GM12878 (cell line): Measurements from ENCODE around the gene NKAIN2.

Source experiments
- ATF3 ChIP-seq: IDR thresholded peaks from 2 replicates; pipeline ENCODE4 v1.6.1; 2011; ENCODE audit warnings: low read depth, mild to moderate bottlenecking, low read length, moderate library complexity, borderline replicate concordance; ENCODE audit errors: extremely low read depth
- CEBPB ChIP-seq, 2 experiments: fragments of 150-350 bp in 1 of 2; IDR thresholded peaks; 2 replicates each; pipeline ENCODE4 v1.6.1; 2012 to 2014; ENCODE audit warnings: low read depth in 2 of 2, low read length in 2 of 2, borderline replicate concordance in 1 of 2, inconsistent platforms in 1 of 2
- CREB1 ChIP-seq: IDR thresholded peaks from 2 replicates; pipeline ENCODE4 v1.6.1; 2012; ENCODE audit warnings: low read depth, mild to moderate bottlenecking, inconsistent platforms
- EP300 ChIP-seq, 2 experiments: fragments of 150-350 bp in 1 of 2; IDR thresholded peaks; 2 replicates each; pipeline ENCODE4 v1.6.1; 2011 to 2012; ENCODE audit warnings: low read depth in 2 of 2, low read length in 2 of 2, borderline replicate concordance in 1 of 2, improper control_type of control experiment in 1 of 2, inconsistent platforms in 1 of 2; ENCODE audit not compliant: control insufficient read depth in 1 of 2
- GABPA ChIP-seq: IDR thresholded peaks from 2 replicates; pipeline ENCODE4 v1.6.1; 2014; ENCODE audit warnings: antibody characterized with exemption, low read depth, mild to moderate bottlenecking, inconsistent platforms
- NFYB ChIP-seq: IDR thresholded peaks from 2 replicates; pipeline ENCODE4 v1.6.1; 2011; ENCODE audit warnings: low read depth, mild to moderate bottlenecking, low read length, improper control_type of control experiment, moderate library complexity; ENCODE audit not compliant: insufficient read depth
- PAX5 ChIP-seq: IDR thresholded peaks from 2 replicates; pipeline ENCODE4 v1.6.1; 2011; ENCODE audit warnings: low read depth, low read length, borderline replicate concordance
- PAX8 ChIP-seq: fragments of 450-650 bp; IDR thresholded peaks from 2 replicates; pipeline ENCODE4 v1.6.1; 2017; ENCODE audit warnings: mild to moderate bottlenecking, moderate library complexity
- RFX5 ChIP-seq: IDR thresholded peaks from 2 replicates; pipeline ENCODE4 v1.6.1; 2011; ENCODE audit warnings: low read depth, low read length, improper control_type of control experiment
- TCF12 ChIP-seq: IDR thresholded peaks from 2 replicates; pipeline ENCODE4 v1.6.1; 2011; ENCODE audit warnings: low read depth, mild to moderate bottlenecking, low read length
- ZNF274 ChIP-seq: IDR thresholded peaks from one replicate; pipeline ENCODE4 v1.8.0; 2011; ENCODE audit not compliant: insufficient read length, insufficient read depth
- TF ChIP-seq, protein P1 (sequence below), 3 experiments: IDR thresholded peaks in 2 of 3; conservative IDR thresholded peaks in 1 of 3; 2 replicates each; pipeline ENCODE4 v1.5.1; 2011; ENCODE audit warnings: low read depth in 3 of 3, low read length in 3 of 3, mild to moderate bottlenecking in 3 of 3, control low read depth in 2 of 3, moderate library complexity in 2 of 3, inconsistent platforms in 1 of 3, mixed read lengths in 1 of 3; ENCODE audit not compliant: control insufficient read depth in 2 of 3, insufficient read depth in 1 of 3; ENCODE audit errors: extremely low read depth in 1 of 3
- TF ChIP-seq, protein P2 (sequence below): IDR thresholded peaks from 2 replicates; pipeline ENCODE4 v1.6.1; 2012; ENCODE audit warnings: low read length, inconsistent platforms

DNA sequence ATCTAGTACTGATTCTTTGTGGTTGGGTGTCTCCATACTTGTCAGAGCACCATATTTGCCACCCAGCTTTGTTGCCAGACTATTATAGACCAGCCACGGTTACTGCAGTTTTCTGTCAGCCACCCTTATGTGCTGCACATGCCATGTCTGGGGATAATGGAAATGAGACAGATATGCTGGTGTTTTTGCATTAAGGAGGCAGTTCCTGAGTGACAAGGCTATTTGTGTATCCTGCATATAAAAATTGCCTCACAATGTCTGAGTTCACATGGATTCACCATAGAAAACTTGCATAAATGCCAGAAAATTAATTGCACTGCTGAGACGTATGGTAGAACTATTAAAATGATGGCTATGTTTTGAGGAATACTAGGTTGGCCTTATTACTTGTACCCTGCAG is 51.8 kb downstream of the NKAIN2 start:
- no peak for TF ChIP-seq RFX5
- TF ChIP-seq, protein P1, sequence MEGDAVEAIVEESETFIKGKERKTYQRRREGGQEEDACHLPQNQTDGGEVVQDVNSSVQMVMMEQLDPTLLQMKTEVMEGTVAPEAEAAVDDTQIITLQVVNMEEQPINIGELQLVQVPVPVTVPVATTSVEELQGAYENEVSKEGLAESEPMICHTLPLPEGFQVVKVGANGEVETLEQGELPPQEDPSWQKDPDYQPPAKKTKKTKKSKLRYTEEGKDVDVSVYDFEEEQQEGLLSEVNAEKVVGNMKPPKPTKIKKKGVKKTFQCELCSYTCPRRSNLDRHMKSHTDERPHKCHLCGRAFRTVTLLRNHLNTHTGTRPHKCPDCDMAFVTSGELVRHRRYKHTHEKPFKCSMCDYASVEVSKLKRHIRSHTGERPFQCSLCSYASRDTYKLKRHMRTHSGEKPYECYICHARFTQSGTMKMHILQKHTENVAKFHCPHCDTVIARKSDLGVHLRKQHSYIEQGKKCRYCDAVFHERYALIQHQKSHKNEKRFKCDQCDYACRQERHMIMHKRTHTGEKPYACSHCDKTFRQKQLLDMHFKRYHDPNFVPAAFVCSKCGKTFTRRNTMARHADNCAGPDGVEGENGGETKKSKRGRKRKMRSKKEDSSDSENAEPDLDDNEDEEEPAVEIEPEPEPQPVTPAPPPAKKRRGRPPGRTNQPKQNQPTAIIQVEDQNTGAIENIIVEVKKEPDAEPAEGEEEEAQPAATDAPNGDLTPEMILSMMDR (IDR thresholded peaks at IDR 0.05 in 2 of 3, conservative IDR thresholded peaks at IDR 0.05 in 1 of 3; ENCODE audit: control insufficient read depth in 2 of 3, extremely low read depth in 1 of 3, insufficient read depth in 1 of 3, low read depth in 3 of 3, low read length in 3 of 3): no peak
- no peak for TF ChIP-seq TCF12
- no peak for TF ChIP-seq CREB1
- TF ChIP-seq PAX8: no peak
- TF ChIP-seq NFYB: no peak
- no peak for TF ChIP-seq GABPA
- TF ChIP-seq, protein P2, sequence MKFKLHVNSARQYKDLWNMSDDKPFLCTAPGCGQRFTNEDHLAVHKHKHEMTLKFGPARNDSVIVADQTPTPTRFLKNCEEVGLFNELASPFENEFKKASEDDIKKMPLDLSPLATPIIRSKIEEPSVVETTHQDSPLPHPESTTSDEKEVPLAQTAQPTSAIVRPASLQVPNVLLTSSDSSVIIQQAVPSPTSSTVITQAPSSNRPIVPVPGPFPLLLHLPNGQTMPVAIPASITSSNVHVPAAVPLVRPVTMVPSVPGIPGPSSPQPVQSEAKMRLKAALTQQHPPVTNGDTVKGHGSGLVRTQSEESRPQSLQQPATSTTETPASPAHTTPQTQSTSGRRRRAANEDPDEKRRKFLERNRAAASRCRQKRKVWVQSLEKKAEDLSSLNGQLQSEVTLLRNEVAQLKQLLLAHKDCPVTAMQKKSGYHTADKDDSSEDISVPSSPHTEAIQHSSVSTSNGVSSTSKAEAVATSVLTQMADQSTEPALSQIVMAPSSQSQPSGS: no peak
- TF ChIP-seq PAX5: no peak
- TF ChIP-seq EP300 (IDR thresholded peaks at IDR 0.05; ENCODE audit: borderline replicate concordance in 1 of 2, control insufficient read depth in 1 of 2, low read depth in 2 of 2, low read length in 2 of 2): no peak
- no peak for TF ChIP-seq ZNF274
- TF ChIP-seq CEBPB (IDR thresholded peaks at IDR 0.05; ENCODE audit: borderline replicate concordance in 1 of 2, low read depth in 2 of 2, low read length in 2 of 2): no peak
- no peak for TF ChIP-seq ATF3
